OCI-LY3 (cell line): ENCODE measurements around the gene MS4A14.

Source experiments
- CTCF ChIP-seq: fragments of 200-600, 300-600 bp; sonication (generic); IDR thresholded peaks from 2 replicates; pipeline ENCODE4 v1.5.1; 2014; ENCODE audit warnings: antibody characterized with exemption, low read length, low read depth
- EZH2phosphoT487 ChIP-seq: fragments of 200-600 bp; shearing (Covaris generic); IDR thresholded peaks from 2 replicates; pipeline ENCODE4 v1.6.1; 2018; ENCODE audit warnings: antibody characterized with exemption, mixed run types, low read depth

DNA sequence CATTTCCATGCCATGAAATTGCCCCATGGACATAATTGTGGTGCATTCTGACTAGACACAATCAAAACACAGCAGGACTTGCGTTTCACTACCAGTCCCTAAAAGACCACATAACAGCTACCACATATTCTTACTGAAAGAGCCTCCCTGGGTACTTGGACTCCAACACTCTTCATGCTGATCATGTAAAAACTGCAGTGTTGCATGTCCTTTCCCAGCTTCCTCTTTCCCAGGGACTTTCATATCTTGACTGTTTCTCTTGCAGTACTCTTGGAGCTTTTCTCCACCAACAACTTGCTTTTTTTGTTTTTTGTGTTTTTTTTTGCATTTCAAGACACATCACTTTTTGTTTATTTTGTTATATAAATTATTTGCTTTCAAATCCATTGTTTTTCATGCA lies 46.3 kb upstream of the MS4A14 start:
- TF ChIP-seq CTCF = no peak
- no peak for TF ChIP-seq EZH2phosphoT487
